Activated CD8-positive, alpha-beta memory T cell treated with anti-CD3 and anti-CD28 coated beads, Interleukin-2, amount 50 U/mL, for 24 hours (primary cell): ENCODE data around the gene TRERF1.

Experiments used
- DNase-seq: peaks from one replicate; pipeline ENCODE4 v3.0.0-alpha.2; 2020; ENCODE audit errors: extremely low read depth

TRERF1 gene

GRCh38 chr6:42254505-42254904 lies 197.2 kb downstream of the TRERF1 start:
- no peak for DNase-seq

- no peak for DNase-seq
These were observed 199.7 kb downstream of the TRERF1 start for GRCh38 chr6:42251911-42252637.

DNA sequence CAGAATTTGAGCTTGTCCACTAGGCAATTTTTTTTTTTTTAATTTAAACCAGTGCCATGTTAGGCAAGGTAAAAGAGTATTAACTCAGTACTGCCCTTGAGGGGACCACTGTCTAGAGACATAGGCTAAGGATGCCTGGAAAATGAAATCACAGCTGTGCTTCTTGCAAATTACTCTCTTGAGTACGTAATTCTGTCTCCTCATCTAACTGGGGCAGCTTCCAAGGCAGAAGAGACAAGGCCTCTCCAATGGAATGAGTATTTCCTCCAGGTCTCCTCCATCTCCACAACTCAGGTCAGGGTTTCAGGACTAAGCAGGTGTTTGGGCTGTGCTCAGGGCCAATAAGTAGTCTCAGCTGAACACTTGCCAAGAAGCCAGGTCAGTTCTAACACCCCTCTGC lies 200.2 kb downstream of the TRERF1 start:
- no peak for DNase-seq

DNA sequence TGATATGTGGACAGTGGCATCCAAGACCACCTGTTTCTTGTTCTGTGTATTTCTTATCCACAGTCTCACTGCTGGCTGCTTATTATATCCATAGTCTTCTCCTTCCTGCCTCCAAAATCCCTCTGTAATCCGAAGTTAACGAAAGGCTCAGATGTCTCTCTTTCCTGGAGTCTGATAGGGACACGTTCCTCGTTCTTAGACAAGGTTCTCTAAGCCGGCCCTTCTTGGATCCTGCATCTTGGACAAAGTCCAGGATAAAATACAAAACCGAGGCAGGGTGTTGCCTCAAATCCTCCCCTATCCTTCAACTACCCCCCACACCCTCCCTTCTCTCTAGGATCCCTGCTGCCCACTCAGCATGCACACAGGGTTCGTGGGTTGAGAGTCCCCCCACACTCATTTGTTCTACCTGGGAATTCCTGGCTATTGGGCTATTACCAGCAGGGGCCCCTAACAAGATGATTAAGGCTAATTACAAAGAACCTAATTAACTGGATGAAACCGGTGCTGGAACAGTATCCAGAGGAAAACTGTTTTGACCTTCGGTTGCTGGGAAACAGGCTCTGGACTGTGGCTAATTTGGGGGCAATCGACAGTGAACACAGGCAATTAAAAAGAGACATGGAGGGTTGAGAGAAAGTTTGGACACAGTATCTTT lies 201.3 kb downstream of the TRERF1 start:
- no peak for DNase-seq

GRCh38 chr6:42249279-42249678 lies 202.4 kb downstream of the TRERF1 start:
- no peak for DNase-seq

- DNase-seq, result no peak
These were observed 208.7 kb downstream of the TRERF1 start for GRCh38 chr6:42243046-42243445.

DNA sequence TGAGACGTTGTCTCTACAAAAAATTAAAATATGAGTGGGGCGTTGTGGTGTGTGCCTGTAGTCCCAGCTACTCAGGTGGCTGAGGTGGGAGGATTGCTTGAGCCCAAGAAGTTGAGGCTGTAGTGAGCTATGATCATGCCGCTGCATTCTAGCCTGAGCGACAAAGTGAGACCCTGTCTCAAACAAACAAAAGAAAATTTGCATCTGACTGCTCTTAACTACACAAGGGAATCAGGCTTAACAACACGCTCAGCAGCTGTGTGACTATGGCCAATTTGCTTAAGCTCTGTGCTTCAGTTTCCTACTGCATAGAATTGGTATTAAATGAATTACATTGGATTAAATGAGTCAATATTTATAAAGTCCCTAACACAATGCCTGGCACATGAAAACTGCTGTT lies 209.8 kb downstream of the TRERF1 start:
- no peak for DNase-seq

DNA sequence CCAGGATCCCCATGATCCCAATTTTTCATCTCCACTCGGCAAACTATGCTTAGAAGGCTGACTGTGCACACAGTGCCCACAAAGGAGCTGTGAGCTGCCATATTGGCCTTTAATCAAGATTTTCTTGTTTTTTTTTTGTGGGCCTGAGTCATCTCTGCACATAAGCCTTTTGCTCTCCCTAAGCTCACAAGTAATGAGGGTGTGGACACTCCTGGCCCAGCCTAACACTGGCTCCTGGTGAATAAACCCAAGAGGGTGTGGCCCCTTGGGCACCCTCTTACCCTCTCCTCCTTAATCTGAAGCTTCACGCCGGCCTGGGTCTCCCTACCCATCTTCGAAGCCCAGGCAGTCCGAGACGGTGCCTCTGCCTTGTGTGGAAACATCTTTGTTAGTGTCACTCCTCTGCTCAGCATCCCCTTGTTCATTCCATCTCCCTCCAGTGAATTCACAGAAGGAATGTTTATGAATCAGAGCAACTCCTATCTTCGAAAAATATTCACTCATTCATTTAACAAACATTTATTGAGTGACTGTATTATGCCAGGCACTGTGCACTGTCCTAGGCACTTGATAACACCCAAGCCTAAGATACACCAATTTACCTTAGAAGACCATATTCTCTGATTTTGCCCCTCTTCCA lies 211.9 kb downstream of the TRERF1 start:
- DNase-seq, result no peak

- no peak for DNase-seq
These were observed 212.4 kb downstream of the TRERF1 start for GRCh38 chr6:42239333-42239732.

DNA sequence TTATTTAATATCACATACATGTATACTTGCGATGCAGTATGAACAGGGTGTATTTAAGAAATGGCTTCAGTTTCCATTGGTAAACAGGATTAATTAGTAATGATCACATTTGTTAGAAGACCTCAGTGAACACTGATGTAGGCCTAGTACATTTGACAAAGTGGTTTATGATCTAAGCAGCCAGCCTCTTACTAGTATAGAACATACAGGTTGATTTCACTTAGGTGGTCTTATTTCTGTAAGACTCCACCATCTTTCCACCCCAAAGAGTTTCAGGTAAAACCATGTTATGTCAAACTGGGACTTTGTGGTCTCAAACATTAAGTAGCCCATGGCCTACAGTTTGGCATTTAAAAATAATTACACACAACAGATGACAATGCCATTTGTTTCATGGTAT lies 213.9 kb downstream of the TRERF1 start:
- DNase-seq, result no peak

DNA sequence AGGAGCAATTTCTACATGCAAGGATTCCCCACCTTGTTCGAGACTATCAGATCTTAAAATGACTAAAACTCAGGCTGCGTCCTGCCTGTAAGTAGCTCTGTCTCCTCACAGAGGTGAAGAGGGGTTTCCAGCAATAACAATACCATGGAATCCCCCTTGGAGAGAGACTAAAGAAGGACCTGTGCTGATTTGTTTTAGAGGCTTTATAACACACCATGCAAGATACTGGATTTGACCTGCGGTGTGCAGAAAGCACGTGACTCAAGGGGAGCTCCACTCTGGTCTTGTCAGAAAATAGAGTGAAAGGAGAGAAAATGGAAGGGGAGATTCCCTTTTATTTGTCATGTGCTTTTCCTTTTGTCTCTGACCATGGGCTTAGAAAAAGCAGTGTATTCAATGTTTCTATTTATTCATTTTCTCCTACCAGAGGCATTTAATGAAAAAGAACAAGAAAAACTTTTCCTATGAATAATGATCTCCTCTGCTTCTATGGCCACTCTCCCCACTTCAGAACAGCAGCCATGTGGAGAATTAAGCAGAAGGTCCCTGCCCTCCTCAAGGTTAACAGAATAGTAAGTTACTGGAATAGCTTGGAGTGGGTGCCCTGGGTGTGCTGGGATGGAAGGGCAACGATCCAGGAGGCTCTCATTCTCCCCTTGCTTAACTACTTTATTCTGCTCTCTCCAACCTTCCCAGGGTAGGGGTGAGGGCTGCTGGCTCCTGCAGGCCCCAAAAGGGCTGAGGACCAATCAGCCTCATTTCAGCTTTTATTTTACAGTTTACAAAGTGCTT lies 214.8 kb downstream of the TRERF1 start:
- no peak for DNase-seq

GRCh38 chr6:42236030-42236429 lies 215.7 kb downstream of the TRERF1 start:
- no peak for DNase-seq

DNA sequence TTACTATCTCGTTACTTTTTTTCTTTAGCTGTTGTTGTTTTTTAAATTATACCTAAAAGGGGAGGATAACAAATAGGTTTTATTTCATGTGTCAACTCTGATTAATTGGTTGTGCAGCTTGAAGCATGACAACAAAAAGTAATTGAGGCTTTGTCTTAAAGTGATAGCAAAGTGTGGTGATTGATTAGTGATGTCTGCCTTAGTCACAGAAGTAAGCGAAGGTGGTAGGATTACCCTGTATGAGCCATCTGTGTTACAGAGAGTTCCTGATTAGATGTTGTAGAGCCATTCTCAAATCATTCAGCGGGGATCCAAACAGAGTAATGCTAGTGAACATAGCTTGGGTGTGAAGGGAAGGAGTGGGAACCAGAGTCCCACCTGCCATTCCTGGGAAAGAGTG lies 219.7 kb downstream of the TRERF1 start:
- DNase-seq, result no peak

DNA sequence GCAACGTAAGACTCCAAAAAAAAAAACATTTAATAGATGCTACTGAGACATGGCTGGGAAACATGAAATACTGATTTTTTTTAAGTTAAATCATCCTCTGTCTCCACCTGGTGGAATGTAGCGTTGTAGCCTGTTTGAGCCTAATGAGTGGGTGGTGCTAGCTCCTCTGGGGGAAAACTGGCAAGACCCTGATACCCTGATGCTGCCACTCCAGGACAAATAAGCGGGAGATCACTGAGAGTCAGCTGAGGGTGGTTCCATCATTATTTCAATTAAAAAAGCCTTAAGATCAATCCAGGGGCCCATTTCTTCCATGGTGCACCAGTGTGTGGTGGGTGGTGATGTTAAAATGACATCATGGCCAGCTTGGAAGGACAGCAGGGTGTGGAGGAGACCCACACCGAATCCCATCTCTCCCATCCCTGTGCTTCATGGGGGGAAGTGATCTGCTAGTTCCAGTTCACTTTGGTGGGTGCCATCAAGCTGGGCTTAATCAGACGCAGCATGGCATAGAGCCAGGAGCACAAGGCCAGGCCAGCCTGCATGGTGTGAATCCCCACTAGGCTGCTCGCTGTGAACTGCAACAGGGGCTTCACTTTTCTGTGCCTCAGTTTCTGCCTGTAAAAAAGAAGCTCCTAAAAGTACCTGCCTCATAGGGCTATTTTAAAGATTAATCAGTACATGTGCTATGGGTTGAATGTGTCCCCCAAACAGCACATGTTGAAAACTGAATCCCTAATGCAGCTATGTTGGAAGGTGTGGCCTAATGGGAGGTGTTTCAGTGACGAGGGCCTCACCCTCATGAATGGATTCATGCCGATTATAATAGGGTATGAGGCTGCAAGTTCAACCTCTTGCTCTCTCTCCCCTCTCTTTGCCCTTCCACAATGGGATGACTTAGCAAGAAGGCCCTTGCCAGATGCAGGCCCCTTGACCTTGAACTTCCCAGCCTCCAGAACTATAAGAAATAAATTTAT lies 221.1 kb downstream of the TRERF1 start:
- no peak for DNase-seq

GRCh38 chr6:42229506-42230119 lies 222.1 kb downstream of the TRERF1 start:
- no peak for DNase-seq

GRCh38 chr6:42228305-42228704 lies 223.4 kb downstream of the TRERF1 start:
- DNase-seq, result no peak

DNA sequence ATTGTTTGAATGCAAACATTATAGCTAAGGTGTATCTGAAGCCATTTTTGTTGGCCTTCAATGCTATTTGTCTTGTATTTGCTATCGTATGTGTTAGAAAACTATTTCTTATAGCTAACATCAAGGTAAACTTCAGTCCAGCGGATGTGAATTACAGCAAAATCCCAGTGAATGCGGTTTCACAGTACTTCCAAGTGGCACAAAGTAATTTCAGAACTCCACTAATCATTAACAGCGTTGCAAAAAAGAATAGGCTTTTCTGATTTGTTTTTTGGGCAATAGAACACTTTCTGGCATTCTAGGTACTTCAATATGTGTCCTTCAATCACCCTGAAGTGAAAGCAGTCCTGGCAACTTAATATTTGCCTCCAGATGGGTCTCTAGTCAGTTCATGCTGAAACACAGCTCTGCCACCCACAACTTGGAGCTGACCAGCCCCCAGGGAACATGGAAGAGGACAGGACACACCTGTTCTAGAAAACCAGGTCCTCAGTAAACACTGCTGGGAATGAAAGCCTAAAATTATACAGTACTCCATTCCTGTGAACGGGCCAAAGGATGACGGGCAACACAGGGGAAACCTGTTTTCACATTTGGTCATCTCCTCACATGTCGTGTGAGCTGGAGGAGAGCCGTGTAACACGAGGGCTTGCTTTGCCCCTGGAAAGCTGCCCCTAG lies 224.4 kb downstream of the TRERF1 start:
- DNase-seq, result no peak

DNA sequence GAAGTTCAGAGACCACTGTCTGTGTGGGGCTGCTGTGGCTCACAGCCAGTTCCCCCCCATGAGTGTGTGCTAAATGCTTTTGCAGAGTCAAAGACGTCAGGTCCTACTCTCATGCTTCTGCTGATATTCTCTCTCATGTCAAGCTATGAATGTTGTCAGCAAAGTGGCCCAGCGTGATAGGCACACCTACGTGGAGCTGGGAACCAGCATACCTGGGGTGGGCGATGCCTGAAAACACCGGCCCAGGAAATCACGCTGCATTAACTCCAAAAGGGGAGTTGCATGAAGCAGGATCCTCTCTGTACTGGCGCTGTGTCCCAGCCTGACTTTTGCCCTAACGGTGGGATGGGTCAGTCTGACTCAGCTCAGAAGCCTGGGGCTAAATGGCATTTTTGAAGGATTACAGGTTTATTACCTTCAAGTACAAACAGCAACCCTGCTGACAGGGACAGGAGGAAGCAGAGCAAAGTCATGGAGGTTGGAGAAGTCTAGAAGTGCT lies 225.0 kb downstream of the TRERF1 start:
- no peak for DNase-seq

GRCh38 chr6:42226161-42226611 lies 225.5 kb downstream of the TRERF1 start:
- no peak for DNase-seq

- DNase-seq, result no peak
These were observed 226.3 kb downstream of the TRERF1 start for GRCh38 chr6:42225419-42225818.
